GM12892 (cell line): ENCODE measurements around the gene OVAAL.
"Not testable (repeated sequence)": the region's sequence is repeated elsewhere in the genome, so short reads cannot be mapped to it uniquely, and the experiment has no call there.

ENCODE experiments used
- DNase-seq: peaks from one replicate; pipeline ENCODE4 v3.0.0; 2011; ENCODE audit not compliant: insufficient read length
- FAIRE-seq: peaks from 2 replicates; lab custom pipeline; 2011; peaks lifted over from hg19 to GRCh38; lab: Jason Lieb, UNC
- POLR2A ChIP-seq: IDR thresholded peaks from 2 replicates; pipeline ENCODE4 v1.6.1; 2011; ENCODE audit warnings: low read depth, low read length, control low read depth
- POLR2AphosphoS5 ChIP-seq: IDR thresholded peaks from 2 replicates; pipeline ENCODE4 v1.6.1; 2011; ENCODE audit warnings: low read depth, low read length, control low read depth
- TAF1 ChIP-seq: IDR thresholded peaks from 2 replicates; pipeline ENCODE4 v1.6.1; 2011; ENCODE audit warnings: low read depth, mild to moderate bottlenecking, control low read depth, low read length, borderline replicate concordance

The OVAAL gene

GRCh38 chr1:180544050-180544449 lies 14.7 kb upstream of the OVAAL start:
- TF ChIP-seq POLR2AphosphoS5 = no peak
- no peak for TF ChIP-seq POLR2A
- no peak for TF ChIP-seq TAF1
- DNase-seq (no peak), FAIRE-seq (no peak)

- FAIRE-seq (no peak), DNase-seq (no peak)
- TF ChIP-seq POLR2AphosphoS5 = no peak
- no peak for TF ChIP-seq TAF1
- TF ChIP-seq POLR2A = no peak
Observed at GRCh38 chr1:180545991-180546390, 12.8 kb upstream of the OVAAL start.

- DNase-seq (no peak), FAIRE-seq (no peak)
- no peak for TF ChIP-seq POLR2AphosphoS5
- TF ChIP-seq POLR2A = no peak
Observed at GRCh38 chr1:180548686-180549317, 10.0 kb upstream of the OVAAL start.

- not testable (repeated sequence) for FAIRE-seq, DNase-seq
Observed at GRCh38 chr1:180549770-180550169, 9.0 kb upstream of the OVAAL start.

- FAIRE-seq (no peak), DNase-seq (no peak)
- TF ChIP-seq TAF1 (no peak), POLR2AphosphoS5 (no peak), POLR2A (no peak)
Observed at GRCh38 chr1:180550241-180550640, 8.5 kb upstream of the OVAAL start.

- FAIRE-seq (no peak), DNase-seq (no peak)
- TF ChIP-seq POLR2AphosphoS5 (no peak), TAF1 (no peak), POLR2A (no peak)
Observed at GRCh38 chr1:180551997-180552396, 6.8 kb upstream of the OVAAL start.

GRCh38 chr1:180553046-180553445 lies 5.7 kb upstream of the OVAAL start:
- not testable (repeated sequence) for FAIRE-seq, DNase-seq

GRCh38 chr1:180555411-180555810 lies 3.4 kb upstream of the OVAAL start:
- FAIRE-seq = no peak
- TF ChIP-seq POLR2AphosphoS5 (no peak), TAF1 (no peak), POLR2A (no peak)
- no peak for DNase-seq

GRCh38 chr1:180560200-180560867 lies 1.6 kb downstream of the OVAAL start:
- no peak for DNase-seq
- no peak for TF ChIP-seq TAF1
- TF ChIP-seq POLR2A = no peak
- TF ChIP-seq POLR2AphosphoS5 = no peak
- no peak for FAIRE-seq

- TF ChIP-seq POLR2AphosphoS5 = no peak
- TF ChIP-seq POLR2A = no peak
- TF ChIP-seq TAF1 = no peak
- no peak for DNase-seq
- FAIRE-seq = no peak
Observed at GRCh38 chr1:180560868-180561600, 2.3 kb downstream of the OVAAL start.

- FAIRE-seq = no peak
- DNase-seq = no peak
- TF ChIP-seq TAF1 (no peak), POLR2AphosphoS5 (no peak), POLR2A (no peak)
Observed at GRCh38 chr1:180562640-180563025, 3.9 kb downstream of the OVAAL start.
